Measurements from ENCODE around the gene MS4A7.

The MS4A7 gene

GRCh38 chr11:60372767-60373166, 5.6 kb upstream of the MS4A7 start:
- H2AFZ ChIP-seq (ENCODE audit: low read length) = no peak overlapping the region
- no peak overlapping the region for H3K27ac ChIP-seq (ENCODE audit: low read depth, low read length, poor library complexity, severe bottlenecking)
- H3K4me2 ChIP-seq (ENCODE audit: low read length) = no peak overlapping the region
- no peak overlapping the region for H3K4me3 ChIP-seq (ENCODE audit: low read depth, low read length, poor library complexity, severe bottlenecking)
- no peaks in the 10 kb centered on the region for H3K27me3 ChIP-seq (ENCODE audit: insufficient read depth, low read length)
- no peak for TF ChIP-seq CTCF (IDR thresholded peaks at IDR 0.05; ENCODE audit: low read length)
- no peak for TF ChIP-seq EZH2 (IDR thresholded peaks at IDR 0.05; ENCODE audit: borderline replicate concordance, low read length)
- no peaks in the 10 kb centered on the region for H3K9me3 ChIP-seq (ENCODE audit: low read length)
- no peak overlapping the region for H3K9ac ChIP-seq (ENCODE audit: low read length)
- H3K9me2 ChIP-seq (ENCODE audit: low read depth, low read length) = no peaks in the 10 kb centered on the region
- H3K36me3 ChIP-seq (ENCODE audit: insufficient read depth, low read length) = no peaks in the 10 kb centered on the region
- H3F3A ChIP-seq (ENCODE audit: insufficient read depth, low read length) = no peaks in the 10 kb centered on the region
- H4K20me1 ChIP-seq (ENCODE audit: insufficient read depth, low read length) = no peaks in the 10 kb centered on the region
- H3K4me1 ChIP-seq (ENCODE audit: insufficient read depth, low read length, severe bottlenecking) = peaks cover 7% of the 10 kb centered on the region
- H3K79me2 ChIP-seq (ENCODE audit: insufficient read depth, low read length) = no peaks in the 10 kb centered on the region

GRCh38 chr11:60375316-60375715, 3.0 kb upstream of the MS4A7 start:
- Histone ChIP-seq H3K4me3 (ENCODE audit: low read depth, low read length, poor library complexity, severe bottlenecking) (no peak overlapping the region), H3K27me3 (ENCODE audit: insufficient read depth, low read length) (no peaks in the 10 kb centered on the region), H3K79me2 (ENCODE audit: insufficient read depth, low read length) (no peaks in the 10 kb centered on the region), H2AFZ (ENCODE audit: low read length) (no peak overlapping the region), H3K4me1 (ENCODE audit: insufficient read depth, low read length, severe bottlenecking) (peaks cover 19% of the 10 kb centered on the region), H3K4me2 (ENCODE audit: low read length) (no peak overlapping the region), H3K36me3 (ENCODE audit: insufficient read depth, low read length) (no peaks in the 10 kb centered on the region), H4K20me1 (ENCODE audit: insufficient read depth, low read length) (no peaks in the 10 kb centered on the region), H3K9me2 (ENCODE audit: low read depth, low read length) (no peaks in the 10 kb centered on the region), H3F3A (ENCODE audit: insufficient read depth, low read length) (no peaks in the 10 kb centered on the region), H3K27ac (ENCODE audit: low read depth, low read length, poor library complexity, severe bottlenecking) (no peak overlapping the region), H3K9ac (ENCODE audit: low read length) (no peak overlapping the region), H3K9me3 (ENCODE audit: low read length) (no peaks in the 10 kb centered on the region)
- TF ChIP-seq CTCF (IDR thresholded peaks at IDR 0.05; ENCODE audit: low read length) (no peak), EZH2 (IDR thresholded peaks at IDR 0.05; ENCODE audit: borderline replicate concordance, low read length) (no peak)

GRCh38 chr11:60376601-60377000, 1.7 kb upstream of the MS4A7 start:
- Histone ChIP-seq H3K9me2 (ENCODE audit: low read depth, low read length) (no peaks in the 10 kb centered on the region), H3K9me3 (ENCODE audit: low read length) (no peaks in the 10 kb centered on the region), H3K36me3 (ENCODE audit: insufficient read depth, low read length) (no peaks in the 10 kb centered on the region), H3K27ac (ENCODE audit: low read depth, low read length, poor library complexity, severe bottlenecking) (no peak overlapping the region), H3F3A (ENCODE audit: insufficient read depth, low read length) (no peaks in the 10 kb centered on the region), H4K20me1 (ENCODE audit: insufficient read depth, low read length) (no peaks in the 10 kb centered on the region), H3K27me3 (ENCODE audit: insufficient read depth, low read length) (no peaks in the 10 kb centered on the region), H3K4me1 (ENCODE audit: insufficient read depth, low read length, severe bottlenecking) (peaks cover 19% of the 10 kb centered on the region), H3K4me2 (ENCODE audit: low read length) (no peak overlapping the region), H3K4me3 (ENCODE audit: low read depth, low read length, poor library complexity, severe bottlenecking) (no peak overlapping the region), H3K79me2 (ENCODE audit: insufficient read depth, low read length) (no peaks in the 10 kb centered on the region), H2AFZ (ENCODE audit: low read length) (no peak overlapping the region), H3K9ac (ENCODE audit: low read length) (no peak overlapping the region)
- TF ChIP-seq EZH2 (IDR thresholded peaks at IDR 0.05; ENCODE audit: borderline replicate concordance, low read length) (no peak), CTCF (IDR thresholded peaks at IDR 0.05; ENCODE audit: low read length) (no peak)

All from OCI-LY1 (cell line).